NT2/D1 (cell line): Measurements from ENCODE around the gene DOCK6.
"Not testable (repeated sequence)": the region's sequence is repeated elsewhere in the genome, so short reads cannot be mapped to it uniquely, and the experiment has no call there.

ENCODE experiments used
- SUZ12 ChIP-seq: IDR thresholded peaks from 2 replicates; pipeline ENCODE4 v1.6.1; 2011; ENCODE audit not compliant: insufficient read length, insufficient read depth; ENCODE audit errors: extremely low read depth
- YY1 ChIP-seq: IDR thresholded peaks from 2 replicates; pipeline ENCODE4 v1.6.1; 2011; ENCODE audit not compliant: insufficient read length, insufficient read depth

- TF ChIP-seq SUZ12, YY1: not testable (repeated sequence)
Observed at GRCh38 chr19:11160440-11160768, 101.9 kb downstream of the DOCK6 start.
